A204.1 (cell line): ENCODE data around the gene MOSPD2.

ENCODE experiments used
- FAIRE-seq: peaks from 2 replicates; lab custom pipeline; 2012; peaks lifted over from hg19 to GRCh38; lab: Jason Lieb, UNC

The MOSPD2 gene

GRCh38 chrX:14916017-14916674 is 42.9 kb downstream of the MOSPD2 start:
- FAIRE-seq: no peak

- no peak for FAIRE-seq
Observed at GRCh38 chrX:14919407-14919806, 46.2 kb downstream of the MOSPD2 start.

GRCh38 chrX:14920196-14920595 is 47.0 kb downstream of the MOSPD2 start:
- FAIRE-seq: no peak

GRCh38 chrX:14922437-14922836 is 49.2 kb downstream of the MOSPD2 start:
- FAIRE-seq: no peak

GRCh38 chrX:14923761-14924160 is 50.5 kb downstream of the MOSPD2 start:
- no peak for FAIRE-seq

- no peak for FAIRE-seq
Observed at GRCh38 chrX:14926471-14926870, 53.2 kb downstream of the MOSPD2 start.

GRCh38 chrX:14927401-14927800 is 54.2 kb downstream of the MOSPD2 start:
- no peak for FAIRE-seq

GRCh38 chrX:14930663-14931062 is 57.4 kb downstream of the MOSPD2 start:
- no peak for FAIRE-seq

GRCh38 chrX:14932136-14932535 is 58.9 kb downstream of the MOSPD2 start:
- FAIRE-seq: no peak

GRCh38 chrX:14934423-14934822 is 61.2 kb downstream of the MOSPD2 start:
- FAIRE-seq: no peak

- FAIRE-seq: no peak
Observed at GRCh38 chrX:14936561-14936960, 63.3 kb downstream of the MOSPD2 start.

GRCh38 chrX:14939644-14940043 is 66.4 kb downstream of the MOSPD2 start:
- no peak for FAIRE-seq

- no peak for FAIRE-seq
Observed at GRCh38 chrX:14941301-14941700, 68.1 kb downstream of the MOSPD2 start.

GRCh38 chrX:14942341-14942740 is 69.1 kb downstream of the MOSPD2 start:
- no peak for FAIRE-seq

GRCh38 chrX:14943962-14944361 is 70.7 kb downstream of the MOSPD2 start:
- FAIRE-seq: no peak

GRCh38 chrX:14946606-14947155 is 73.5 kb downstream of the MOSPD2 start:
- FAIRE-seq: no peak

- FAIRE-seq: no peak
Observed at GRCh38 chrX:14948691-14949090, 75.5 kb downstream of the MOSPD2 start.

GRCh38 chrX:14956813-14957582 is 83.8 kb downstream of the MOSPD2 start:
- no peak for FAIRE-seq

GRCh38 chrX:14963447-14964236 is 90.4 kb downstream of the MOSPD2 start:
- FAIRE-seq: no peak

- no peak for FAIRE-seq
Observed at GRCh38 chrX:14964500-14964899, 91.3 kb downstream of the MOSPD2 start.
